BJ (cell line): ENCODE measurements around the gene PORCN. TPM values are rescaled to one million over a fixed set of nuclear protein-coding genes. Genes with fewer than 3 reads are reported as not detected.

Experiments
- CTCF ChIA-PET: fragments of 350-600 bp; formaldehyde crosslinking; extraction: SDS; loops from one replicate; lab custom pipeline; 2021; ENCODE audit warnings: antibody characterized with exemption, inconsistent platforms; lab: Yijun Ruan, JAX
- POLR2A ChIA-PET: fragments of 300-600 bp; sonication (Branson Sonifier 250); formaldehyde crosslinking; extraction: SDS; loops from one replicate; lab custom pipeline; 2021; ENCODE audit warnings: antibody characterized with exemption; lab: Charles Lee
- DNase-seq: peaks from one replicate; pipeline ENCODE4 v3.0.0-alpha.2; 2011; ENCODE audit warnings: low read depth
- H3K27me3 ChIP-seq: 2 replicates; pipeline ENCODE4 v1.6.0; 2011; ENCODE audit warnings: low read length; ENCODE audit not compliant: control insufficient read depth, insufficient read depth
- H3K36me3 ChIP-seq: 2 replicates; pipeline ENCODE4 v1.5.1; 2011; ENCODE audit warnings: low read length; ENCODE audit not compliant: control insufficient read depth, insufficient read depth
- H3K4me3 ChIP-seq: 2 replicates; pipeline ENCODE4 v1.5.1; 2011; ENCODE audit warnings: low read depth, mild to moderate bottlenecking, control low read depth, low read length
- CTCF ChIP-seq: IDR thresholded peaks from 2 replicates; pipeline ENCODE4 v1.5.1; 2011; ENCODE audit warnings: low read depth, mild to moderate bottlenecking, control low read depth, inconsistent platforms, low read length, moderate library complexity; ENCODE audit not compliant: insufficient read depth
- polyA plus RNA-seq: library from polyadenylated mRNA; depleted of rRNA; stranded (reverse); fragments of >200 nt; gene quantifications from 2 replicates; pipeline ENCODE4 v1.2.3, GENCODE V29; 2011

Gene PORCN
- polyA plus RNA-seq, 1 experiment = 18.0 TPM

DNA sequence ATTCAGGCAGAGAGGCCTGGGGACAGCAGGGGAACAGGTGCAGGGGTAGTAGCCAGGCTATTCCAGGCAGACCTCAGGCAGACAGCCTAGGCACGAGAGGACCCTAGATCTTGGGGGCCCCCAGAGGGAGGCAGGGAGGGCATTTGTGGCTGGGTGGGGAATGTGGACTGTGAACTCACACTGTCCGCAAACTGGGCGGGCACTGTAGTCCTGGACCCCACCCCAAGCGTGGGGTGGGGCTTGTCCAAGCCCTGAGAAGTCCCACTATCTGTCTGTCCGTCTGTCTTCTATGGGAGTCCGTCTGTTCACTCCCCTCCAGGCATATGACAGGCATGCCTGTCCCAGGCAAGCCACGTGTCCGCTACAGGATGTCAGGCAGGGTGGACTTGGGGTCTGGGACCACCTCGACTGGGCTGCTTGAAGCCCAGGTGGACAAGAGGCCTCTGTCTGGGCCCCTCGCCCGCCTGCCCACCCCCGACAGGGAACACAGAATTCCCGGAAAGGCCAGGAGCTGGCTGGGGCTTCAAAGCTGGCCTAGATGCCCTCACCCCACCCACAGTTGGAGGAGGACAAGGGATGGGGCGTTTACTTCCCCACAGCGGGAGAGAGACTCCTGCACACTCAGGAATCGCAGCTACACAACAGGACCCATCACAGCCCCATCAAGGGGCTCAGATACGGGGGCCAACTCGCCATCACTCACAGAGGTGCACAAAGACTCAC lies 38.5 kb upstream of the PORCN start, which contains the start of gene SLC38A5:
TSS of gene SLC38A5 (minus strand) at position 151 of the 723 bp plus-strand sequence. CDS start 2,336 bp downstream, outside the sequence.
- Histone ChIP-seq H3K27me3 (no peaks in the 10 kb centered on the region), H3K36me3 (no peaks in the 10 kb centered on the region), H3K4me3 (no peak within 1 kb of the TSS)
- no peak for TF ChIP-seq CTCF
- DNase-seq = no peak
- POLR2A ChIA-PET = no interaction called here
- CTCF ChIA-PET = no interaction called here

DNA sequence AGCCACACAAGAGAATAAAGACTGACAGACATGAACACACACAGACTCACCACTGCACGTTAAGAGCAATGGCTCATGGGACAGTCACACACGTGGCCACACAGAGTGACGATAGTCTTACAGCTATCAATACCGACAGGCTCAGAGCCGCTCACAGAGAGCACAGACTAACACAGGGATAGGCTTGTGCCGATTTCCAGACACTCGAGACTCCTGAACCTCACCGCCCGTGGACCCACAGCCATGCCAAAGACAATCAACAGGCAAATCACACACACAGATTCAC lies 38.0 kb upstream of the PORCN start:
- H3K27me3 ChIP-seq = no peaks in the 10 kb centered on the region
- no peak for TF ChIP-seq CTCF
- CTCF ChIA-PET = no interaction called here
- DNase-seq = no peak
- H3K36me3 ChIP-seq = no peaks in the 10 kb centered on the region
- H3K4me3 ChIP-seq = no peak overlapping the region
- POLR2A ChIA-PET = no interaction called here

GRCh38 chrX:48471504-48471903 lies 37.3 kb upstream of the PORCN start:
- POLR2A ChIA-PET = no interaction called here
- H3K27me3 ChIP-seq = no peaks in the 10 kb centered on the region
- CTCF ChIA-PET = no interaction called here
- TF ChIP-seq CTCF = no peak
- no peak for DNase-seq
- H3K4me3 ChIP-seq = no peak overlapping the region
- no peaks in the 10 kb centered on the region for H3K36me3 ChIP-seq

- Histone ChIP-seq H3K4me3 (no peak overlapping the region), H3K36me3 (no peaks in the 10 kb centered on the region), H3K27me3 (no peaks in the 10 kb centered on the region)
- no peak for TF ChIP-seq CTCF
- POLR2A ChIA-PET = no interaction called here
- CTCF ChIA-PET = no interaction called here
- DNase-seq = no peak
Observed at GRCh38 chrX:48472225-48472624, 36.6 kb upstream of the PORCN start.

GRCh38 chrX:48472851-48473703 lies 35.7 kb upstream of the PORCN start:
- ChIA-PET POLR2A (no interaction called here), CTCF (interaction anchor here (0.6 kb wide), 1 partner anchor 9 kb away, joined by 4 read pairs; no protein-coding TSS in a partner anchor)
- Histone ChIP-seq H3K36me3 (no peaks in the 10 kb centered on the region), H3K27me3 (no peaks in the 10 kb centered on the region), H3K4me3 (no peak overlapping the region)
- no peak for DNase-seq
- TF ChIP-seq CTCF = no peak
